Stomach (tissue), 4 donors: Measurements from ENCODE around the gene ZFHX2.

Source experiments
- POLR2A ChIP-seq, 4 donors: fragments of 450-650 bp; IDR thresholded peaks; one replicate each; pipeline ENCODE4 v1.6.1; 2016; ENCODE audit warnings: antibody characterized with exemption in 4 of 4, control low read depth in 2 of 4, mild to moderate bottlenecking in 1 of 4, moderate library complexity in 1 of 4
- TF ChIP-seq, protein P1 (sequence below), 7 experiments: fragments of 450-650 bp in 4 of 7; fragments of 200-600 bp in 3 of 7; sonication (generic) in 3 of 7; IDR thresholded peaks; one replicate each; pipeline ENCODE4 v1.5.1; 2016 to 2019; ENCODE audit warnings: antibody characterized with exemption in 7 of 7, control low read depth in 2 of 7, mild to moderate bottlenecking in 1 of 7

DNA sequence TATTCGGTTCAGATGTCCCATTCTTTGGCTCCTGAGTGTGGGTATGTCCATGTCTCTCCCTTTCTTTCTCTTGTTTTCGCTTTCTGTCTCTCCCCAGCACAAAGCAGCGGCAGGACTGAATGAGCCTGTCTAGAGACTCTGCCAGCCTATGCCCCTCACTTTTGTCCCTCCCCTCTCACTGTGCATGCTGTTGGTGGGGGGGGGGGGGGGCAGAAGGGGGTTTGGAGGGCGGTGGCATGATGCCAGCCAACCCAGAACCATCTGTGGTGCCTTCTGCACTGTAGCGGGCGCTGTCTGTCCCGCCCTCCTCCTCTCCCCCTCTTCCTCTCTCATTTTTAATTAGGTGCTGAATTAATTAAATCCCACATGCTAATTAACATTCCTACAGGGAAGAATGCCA lies 64.3 kb downstream of the ZFHX2 start:
- TF ChIP-seq, protein P1, sequence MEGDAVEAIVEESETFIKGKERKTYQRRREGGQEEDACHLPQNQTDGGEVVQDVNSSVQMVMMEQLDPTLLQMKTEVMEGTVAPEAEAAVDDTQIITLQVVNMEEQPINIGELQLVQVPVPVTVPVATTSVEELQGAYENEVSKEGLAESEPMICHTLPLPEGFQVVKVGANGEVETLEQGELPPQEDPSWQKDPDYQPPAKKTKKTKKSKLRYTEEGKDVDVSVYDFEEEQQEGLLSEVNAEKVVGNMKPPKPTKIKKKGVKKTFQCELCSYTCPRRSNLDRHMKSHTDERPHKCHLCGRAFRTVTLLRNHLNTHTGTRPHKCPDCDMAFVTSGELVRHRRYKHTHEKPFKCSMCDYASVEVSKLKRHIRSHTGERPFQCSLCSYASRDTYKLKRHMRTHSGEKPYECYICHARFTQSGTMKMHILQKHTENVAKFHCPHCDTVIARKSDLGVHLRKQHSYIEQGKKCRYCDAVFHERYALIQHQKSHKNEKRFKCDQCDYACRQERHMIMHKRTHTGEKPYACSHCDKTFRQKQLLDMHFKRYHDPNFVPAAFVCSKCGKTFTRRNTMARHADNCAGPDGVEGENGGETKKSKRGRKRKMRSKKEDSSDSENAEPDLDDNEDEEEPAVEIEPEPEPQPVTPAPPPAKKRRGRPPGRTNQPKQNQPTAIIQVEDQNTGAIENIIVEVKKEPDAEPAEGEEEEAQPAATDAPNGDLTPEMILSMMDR (IDR thresholded peaks at IDR 0.05) = no peak
- TF ChIP-seq POLR2A (IDR thresholded peaks at IDR 0.05) = no peak
